Measurements from ENCODE around the gene CD3E.

CD3E gene

GRCh38 chr11:118304568-118305248 lies at the start of gene CD3E:
CD3E (plus strand) TSS chr11:118304730; CDS start chr11:118304953, 223 bp downstream.
- no peak for DNase-seq

- DNase-seq = peak; percentile 64
Measured at GRCh38 chr11:118258410-118258809, 46.1 kb upstream of the CD3E start.

DNA sequence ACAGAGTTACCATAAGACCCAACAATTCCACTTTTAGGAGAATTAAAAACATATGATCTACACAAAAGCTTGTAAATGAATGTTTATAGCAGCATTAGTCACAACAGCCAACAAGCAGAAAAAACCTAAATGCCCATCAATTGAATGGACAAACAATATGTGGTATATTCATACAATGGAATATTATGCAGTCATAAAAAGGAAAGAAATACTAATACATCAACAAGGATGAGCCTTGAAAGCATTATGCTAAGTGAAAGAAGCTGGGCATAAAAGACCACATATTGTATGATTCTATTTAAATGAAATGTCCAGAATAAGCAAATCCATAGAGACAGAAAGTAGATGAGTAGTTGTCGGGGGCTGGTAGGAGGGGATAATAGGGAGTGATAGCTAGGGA lies 45.4 kb upstream of the CD3E start:
- DNase-seq = no peak

- DNase-seq = no peak
Measured at GRCh38 chr11:118260353-118260752, 44.2 kb upstream of the CD3E start.

DNA sequence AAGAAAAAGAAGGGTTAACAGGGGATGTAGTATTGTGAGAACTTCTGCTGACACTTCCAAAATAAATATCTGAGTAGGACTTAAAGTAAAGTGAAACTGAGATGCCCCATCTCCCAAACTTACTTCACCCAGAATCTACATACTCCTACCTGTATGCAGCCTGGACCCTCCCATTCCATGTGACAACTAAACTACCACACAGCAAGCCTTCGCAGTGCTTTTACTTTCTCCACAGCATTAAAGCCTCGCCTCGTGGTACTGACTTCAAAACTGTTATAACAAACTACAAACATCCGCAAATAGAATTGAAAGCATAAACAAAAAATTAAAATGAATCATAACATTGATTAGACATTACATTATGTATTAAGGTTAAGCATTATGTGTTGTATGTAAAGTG lies 41.4 kb upstream of the CD3E start:
- no peak for DNase-seq

- peak; percentile 71 for DNase-seq
Measured at GRCh38 chr11:118263695-118264568, 40.6 kb upstream of the CD3E start, which contains the start of gene MPZL2. MPZL2 (minus strand) TSS chr11:118264297; CDS start chr11:118264153, 144 bp downstream.

- no peak for DNase-seq
Measured at GRCh38 chr11:118264569-118265465, 39.7 kb upstream of the CD3E start.

GRCh38 chr11:118265954-118266353 lies 38.6 kb upstream of the CD3E start:
- DNase-seq = no peak

DNA sequence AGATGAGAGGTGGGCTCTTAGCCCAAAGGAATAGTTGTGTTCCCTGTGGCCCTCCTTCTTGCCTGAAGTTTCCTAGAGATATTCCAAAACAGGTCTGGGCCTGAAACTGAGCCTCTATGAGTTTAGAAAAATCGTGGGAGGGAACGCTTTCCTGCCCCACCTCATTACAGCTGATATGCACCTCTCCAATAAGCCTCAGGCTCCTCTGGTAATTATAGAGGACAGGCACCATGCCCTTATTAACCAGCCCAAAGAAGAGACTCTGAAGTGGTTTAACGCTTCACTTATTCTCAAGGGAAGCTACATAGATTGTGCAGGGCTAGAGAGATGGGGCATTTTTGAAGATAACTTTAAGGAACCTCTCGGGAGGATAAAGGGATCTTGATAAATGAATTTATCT lies 37.0 kb upstream of the CD3E start:
- DNase-seq = no peak

DNA sequence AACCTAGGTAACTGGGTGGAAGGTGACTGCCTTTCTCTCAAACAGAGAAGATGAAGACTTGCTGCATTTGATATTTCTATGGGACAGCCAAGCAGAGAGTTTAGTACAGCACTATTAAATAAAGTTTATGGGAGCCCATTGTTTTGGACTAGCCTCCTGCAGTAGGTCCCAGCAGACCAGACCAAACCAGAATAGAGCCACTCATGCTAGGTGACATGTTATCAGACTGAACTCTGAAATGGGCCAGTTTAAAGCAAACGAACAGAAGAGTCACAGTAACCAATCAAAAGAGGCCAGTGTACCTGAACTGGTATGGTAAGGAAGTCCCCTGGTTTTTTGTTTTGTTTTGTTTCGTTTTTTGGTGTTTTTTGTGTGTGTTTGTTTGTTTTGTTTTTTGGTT lies 32.5 kb upstream of the CD3E start:
- DNase-seq = peak; percentile 22

GRCh38 chr11:118274186-118274585 lies 30.3 kb upstream of the CD3E start:
- no peak for DNase-seq

- DNase-seq = no peak
Measured at GRCh38 chr11:118275176-118275575, 29.4 kb upstream of the CD3E start.

DNA sequence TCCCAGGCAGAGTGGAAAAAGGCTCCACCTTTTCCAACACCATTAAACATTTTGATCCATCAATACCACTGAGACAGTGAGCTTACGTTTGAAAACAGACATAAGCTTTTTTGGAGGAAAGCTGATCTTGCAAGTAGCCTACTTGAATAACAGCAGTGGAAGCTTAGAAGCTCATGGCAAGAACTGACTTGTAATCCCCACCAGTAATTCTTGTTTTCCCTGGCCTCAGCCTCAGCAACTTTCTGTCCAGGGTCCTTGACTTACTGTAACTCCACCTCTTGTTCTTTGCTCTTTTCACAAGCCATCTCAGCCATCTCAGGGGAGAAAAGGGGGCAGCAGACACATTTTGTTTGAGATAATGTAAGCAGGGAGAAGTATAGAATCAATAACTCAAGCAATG lies 28.1 kb upstream of the CD3E start:
- no peak for DNase-seq

- no peak for DNase-seq
Measured at GRCh38 chr11:118277312-118277711, 27.2 kb upstream of the CD3E start.

GRCh38 chr11:118281284-118281683 lies 23.2 kb upstream of the CD3E start:
- DNase-seq = no peak

- peak; percentile 72 for DNase-seq
Measured at GRCh38 chr11:118282606-118283005, 21.9 kb upstream of the CD3E start.

GRCh38 chr11:118283037-118283636 lies 21.4 kb upstream of the CD3E start:
- no peak for DNase-seq

- DNase-seq = peak; percentile 90
Measured at GRCh38 chr11:118283756-118284350, 20.7 kb upstream of the CD3E start.

- no peak for DNase-seq
Measured at GRCh38 chr11:118286545-118286944, 18.0 kb upstream of the CD3E start.

DNA sequence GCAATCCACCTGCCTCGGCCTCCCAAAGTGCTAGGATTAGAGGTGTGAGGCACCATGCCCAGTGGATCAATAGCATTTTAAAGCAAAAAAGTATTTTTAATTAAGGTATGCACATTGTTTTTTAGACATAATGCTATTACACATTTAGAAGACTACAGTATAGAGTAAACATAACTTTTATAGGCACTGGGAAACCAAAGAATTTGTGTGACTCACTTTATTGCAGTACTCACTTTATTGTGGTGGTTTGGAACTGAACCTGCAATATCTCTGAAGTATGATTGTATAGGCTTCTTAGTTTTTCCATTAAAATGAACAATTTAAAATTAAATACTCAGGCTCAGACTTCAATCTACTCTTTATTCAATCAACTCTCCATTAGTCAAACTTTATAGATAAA lies 17.5 kb upstream of the CD3E start:
- DNase-seq = no peak

- DNase-seq = no peak
Measured at GRCh38 chr11:118289401-118289800, 15.1 kb upstream of the CD3E start.

DNA sequence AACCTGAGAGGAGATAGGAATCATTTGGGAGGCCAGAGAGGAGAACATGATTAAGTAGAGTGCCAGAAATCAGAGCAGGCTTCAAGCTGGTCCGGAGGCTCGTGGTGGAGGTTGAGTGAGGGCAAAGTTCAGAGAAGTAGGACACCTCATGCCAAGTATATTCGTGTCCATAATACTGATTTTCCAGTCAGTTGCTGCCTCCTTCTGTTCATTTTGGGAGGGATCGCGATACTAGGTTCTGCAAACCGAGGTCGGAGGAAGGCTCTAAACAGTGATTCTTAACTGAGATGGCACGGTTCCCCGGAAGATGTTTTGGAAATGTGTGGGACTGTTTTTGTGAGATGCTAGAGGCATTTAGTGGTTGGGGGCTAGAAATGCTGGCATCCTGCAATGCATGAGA lies 13.6 kb upstream of the CD3E start:
- peak; percentile 89 for DNase-seq
